ENCODE measurements around the gene CRYBG2.
A peak's percentile ranks its signal among the peaks of the same experiment; 100 is the strongest.
"Not testable (repeated sequence)": the region's sequence is repeated elsewhere in the genome, so short reads cannot be mapped to it uniquely, and the experiment has no call there.

Gene CRYBG2

DNA sequence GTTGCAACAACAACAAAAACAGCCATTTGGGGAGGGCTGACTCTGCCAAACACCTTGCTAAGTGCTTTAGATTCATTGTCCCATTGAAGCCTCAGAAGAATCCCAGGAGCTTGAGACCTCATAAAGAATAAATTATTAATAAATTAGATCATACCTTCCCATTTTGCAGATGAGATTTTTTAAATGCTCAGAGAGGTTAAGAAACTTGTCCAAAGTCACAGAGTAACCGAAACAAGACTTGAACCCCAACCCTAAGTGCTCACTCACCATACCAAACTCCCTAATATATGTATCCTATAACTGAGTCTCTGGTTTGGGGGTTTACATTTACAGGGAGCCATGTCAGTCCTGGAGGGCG lies 3.6 kb downstream of the CRYBG2 start:
- no peak for DNase-seq

DNA sequence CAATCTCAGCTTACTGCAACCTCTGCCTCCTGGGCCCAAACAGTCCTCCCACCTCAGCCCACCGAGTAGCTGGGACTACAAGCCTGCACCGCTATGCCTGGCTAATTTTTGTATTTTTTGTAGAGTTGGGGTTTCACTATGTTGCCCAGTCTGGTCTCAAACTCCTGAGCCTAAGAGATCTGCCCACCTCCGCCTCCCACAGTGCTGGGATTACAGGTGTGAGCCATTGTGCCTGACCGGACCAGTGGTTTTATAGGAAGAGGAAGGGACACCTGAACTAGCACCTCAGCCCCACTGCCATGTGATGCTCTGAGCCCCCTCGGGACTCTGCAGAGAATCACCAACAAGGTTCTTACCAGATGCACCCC lies 4.1 kb downstream of the CRYBG2 start:
- DNase-seq = no peak

DNA sequence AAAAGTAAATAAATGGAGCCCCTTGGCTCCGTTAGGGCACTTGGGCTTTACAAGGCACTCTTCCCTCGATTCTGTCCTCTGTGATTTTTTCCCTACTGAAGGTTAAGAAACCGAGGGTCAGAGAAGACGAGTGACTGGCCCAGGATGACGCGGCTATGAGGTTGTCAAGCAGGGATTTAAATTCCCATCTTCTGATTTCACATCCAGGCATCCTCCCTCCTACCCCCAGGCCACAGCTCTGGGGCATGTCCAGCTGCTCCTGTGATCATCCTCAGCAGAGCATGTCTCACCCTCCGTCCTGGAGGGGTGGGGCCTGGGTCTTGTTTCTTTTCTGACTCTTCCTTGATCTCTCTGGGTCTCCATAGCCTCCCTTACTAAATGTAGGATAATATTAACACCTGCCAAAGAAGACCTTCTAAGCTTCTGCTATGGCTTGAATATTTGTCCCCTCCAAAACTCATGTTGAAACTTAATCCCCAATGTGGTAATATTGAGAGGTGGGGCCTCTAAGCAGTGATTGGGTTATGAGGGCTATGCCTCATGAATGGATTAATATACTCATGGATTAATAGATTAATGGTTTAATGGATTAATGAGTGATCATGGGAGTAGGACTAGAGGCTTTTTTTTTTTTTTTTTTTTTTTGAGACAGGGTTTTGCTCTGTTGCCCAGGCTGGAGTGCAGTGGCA lies 4.6 kb downstream of the CRYBG2 start:
- DNase-seq = no peak

DNA sequence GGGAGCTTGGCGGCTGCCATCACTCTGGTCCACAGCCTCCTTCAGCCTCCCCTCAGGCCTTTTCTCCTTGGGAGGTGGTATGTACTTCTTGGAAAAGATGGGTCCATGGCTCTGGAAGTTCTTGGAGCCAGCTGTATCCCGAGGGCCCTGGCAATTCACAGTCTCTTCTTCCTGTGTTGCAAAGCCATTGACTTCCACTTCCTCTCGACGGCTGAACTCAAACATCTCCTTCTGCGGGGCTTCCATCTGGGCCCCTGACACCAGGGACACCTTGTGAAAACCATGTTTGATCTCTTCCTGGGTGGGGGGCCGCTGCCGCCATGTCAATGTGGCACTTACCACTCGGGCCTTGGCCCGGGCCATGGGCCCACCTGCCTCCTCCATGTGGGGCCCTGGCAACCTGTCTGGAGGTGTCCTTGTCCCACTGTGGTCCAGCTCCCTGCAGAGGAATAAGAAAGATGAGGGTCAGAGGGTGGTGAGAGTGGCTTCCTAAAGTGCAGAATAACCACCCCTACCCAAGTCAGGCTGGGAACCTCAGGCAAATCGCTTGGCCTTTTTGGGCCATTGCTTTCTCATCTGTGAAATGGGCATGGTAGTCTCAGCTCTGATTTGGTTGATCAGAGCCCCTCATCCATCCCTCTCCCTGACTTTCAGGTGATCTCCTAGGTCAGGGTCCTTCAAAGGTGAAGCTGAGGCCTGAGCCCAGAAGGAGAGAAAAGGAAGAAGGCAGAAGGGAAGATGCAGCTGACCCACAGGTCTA lies 7.5 kb downstream of the CRYBG2 start:
- no peak for DNase-seq

DNA sequence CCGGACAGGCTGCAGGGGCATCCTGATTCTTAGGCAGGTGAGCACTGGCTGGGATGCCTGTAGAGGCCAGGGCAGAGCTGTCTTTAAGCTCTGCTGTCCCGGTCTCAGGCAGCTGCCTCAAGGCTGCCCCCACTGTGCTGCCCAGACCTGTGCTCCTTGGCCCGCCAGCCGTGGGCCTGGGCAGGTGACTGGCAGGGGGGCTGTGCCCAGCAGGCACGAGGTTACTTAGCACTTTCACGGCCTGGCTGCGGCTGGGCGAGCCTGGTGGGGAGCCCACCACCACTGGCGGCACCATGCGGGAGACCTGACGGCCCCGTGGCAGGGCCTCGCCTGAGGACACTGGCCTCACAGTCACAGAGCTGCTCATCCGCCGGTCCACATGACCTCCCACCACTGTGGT lies 8.2 kb downstream of the CRYBG2 start:
- DNase-seq = no peak

DNA sequence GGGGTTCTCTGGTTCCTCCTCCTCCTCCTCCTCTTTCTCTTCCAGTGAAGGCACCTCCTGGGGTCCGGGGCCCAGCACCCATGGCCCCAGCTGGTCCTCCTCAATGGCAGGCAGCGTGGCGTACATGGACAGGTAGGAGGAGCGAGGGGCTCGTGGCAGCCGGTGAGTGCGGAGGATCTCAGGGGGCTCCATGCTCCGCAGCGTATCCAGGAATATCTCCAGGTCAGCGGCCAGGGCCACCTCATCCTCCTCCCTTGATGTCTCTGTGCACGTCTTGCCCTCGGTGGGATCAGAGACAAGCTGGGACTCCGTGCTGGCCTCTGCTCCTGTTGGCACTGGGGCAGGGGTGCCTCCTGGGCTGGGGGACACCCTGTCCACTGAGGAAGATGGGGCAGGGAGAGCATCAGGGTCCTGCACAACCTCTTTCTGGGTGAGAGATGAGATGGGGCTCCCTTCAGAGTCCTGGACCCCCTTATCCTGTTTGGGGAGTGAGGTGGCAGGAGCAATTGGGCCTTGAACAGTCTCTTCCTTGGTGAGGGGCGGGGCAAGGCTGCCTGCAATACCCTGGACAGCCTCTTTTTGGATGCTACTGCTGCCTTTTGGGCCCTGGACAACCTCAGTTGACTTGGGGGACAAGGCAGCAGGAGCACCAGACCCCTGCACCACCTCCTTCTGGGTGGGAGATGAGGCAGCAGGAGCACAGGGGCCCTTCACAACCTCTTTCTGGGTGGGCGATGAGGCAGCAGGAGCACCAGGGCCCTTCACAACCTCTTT lies 9.6 kb downstream of the CRYBG2 start:
- DNase-seq = no peak

DNA sequence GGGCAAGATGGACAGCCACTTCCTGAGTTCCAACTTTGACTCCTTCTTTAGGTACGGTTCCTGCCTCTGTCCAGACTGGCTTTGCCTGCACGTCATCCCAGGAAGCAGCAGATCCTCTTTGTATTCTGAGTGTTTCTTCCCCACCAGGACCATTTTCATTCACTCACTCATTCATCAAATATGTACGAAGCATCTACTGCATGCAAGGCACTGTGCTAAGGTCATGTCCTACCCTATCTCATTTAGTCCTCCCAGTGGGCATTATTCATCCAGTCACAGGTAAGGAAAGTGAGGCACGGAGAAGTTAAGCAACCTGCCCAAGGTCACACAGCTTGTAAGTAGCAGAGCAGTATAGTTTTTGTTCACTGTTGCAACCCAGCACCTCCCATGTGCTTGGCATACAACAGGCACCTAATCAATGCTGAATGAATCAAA lies 13.9 kb downstream of the CRYBG2 start:
- DNase-seq = no peak

DNA sequence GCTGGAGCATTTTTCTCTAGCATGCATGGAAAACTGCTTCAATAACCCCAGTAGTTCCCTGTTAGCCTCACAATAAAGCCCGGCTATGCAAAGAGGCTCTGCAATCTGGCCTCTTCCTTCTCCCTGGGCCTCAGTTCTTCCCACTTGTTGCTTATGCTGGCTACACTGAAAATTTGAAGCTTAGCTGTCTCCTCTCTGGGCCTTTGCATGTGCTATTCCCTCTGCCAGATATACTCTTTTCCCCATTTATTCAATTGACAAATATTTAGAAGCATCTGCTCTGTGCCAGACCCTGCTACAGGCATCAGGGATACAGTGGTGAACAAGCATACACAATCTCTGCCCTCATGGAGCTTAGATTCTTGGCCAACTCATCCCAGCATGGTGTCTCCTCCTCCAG lies 15.3 kb downstream of the CRYBG2 start:
- no peak for DNase-seq

DNA sequence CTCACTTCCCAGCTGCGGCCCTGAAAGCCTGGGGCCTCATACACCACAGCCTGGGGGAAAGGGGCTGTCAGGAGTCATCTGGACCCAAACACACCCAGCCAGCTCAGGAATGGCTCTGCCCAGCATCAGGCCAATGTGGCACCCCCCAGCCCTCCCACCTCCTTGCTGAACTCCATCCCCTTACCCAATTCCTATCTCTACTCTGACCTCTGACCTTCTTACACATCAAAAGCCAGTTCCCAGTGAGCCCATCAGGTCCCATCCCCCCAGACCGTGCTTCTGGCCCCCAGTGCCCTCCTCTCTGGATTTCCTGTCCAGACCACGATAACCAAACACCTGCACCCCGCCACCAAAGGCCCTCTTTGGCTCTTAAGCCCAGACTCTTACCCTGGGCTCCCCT lies 16.3 kb downstream of the CRYBG2 start:
- no peak for DNase-seq

DNA sequence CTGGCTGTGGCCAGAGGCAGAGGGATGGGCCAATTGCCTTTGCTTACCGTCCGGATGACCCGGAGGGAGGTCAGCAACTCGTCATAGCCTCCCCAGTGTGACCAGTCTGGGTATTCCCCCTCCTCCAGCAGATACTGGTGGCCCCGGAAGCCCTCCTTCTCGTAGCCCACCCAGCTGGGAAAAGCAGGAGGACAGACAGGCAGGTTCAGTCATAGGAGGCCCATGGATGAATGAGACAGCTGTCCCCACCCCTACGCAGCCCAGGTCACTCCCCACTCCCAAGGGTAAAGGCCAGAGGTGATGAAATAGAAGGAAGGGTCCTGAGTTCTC lies 16.8 kb downstream of the CRYBG2 start:
- DNase-seq = no peak

DNA sequence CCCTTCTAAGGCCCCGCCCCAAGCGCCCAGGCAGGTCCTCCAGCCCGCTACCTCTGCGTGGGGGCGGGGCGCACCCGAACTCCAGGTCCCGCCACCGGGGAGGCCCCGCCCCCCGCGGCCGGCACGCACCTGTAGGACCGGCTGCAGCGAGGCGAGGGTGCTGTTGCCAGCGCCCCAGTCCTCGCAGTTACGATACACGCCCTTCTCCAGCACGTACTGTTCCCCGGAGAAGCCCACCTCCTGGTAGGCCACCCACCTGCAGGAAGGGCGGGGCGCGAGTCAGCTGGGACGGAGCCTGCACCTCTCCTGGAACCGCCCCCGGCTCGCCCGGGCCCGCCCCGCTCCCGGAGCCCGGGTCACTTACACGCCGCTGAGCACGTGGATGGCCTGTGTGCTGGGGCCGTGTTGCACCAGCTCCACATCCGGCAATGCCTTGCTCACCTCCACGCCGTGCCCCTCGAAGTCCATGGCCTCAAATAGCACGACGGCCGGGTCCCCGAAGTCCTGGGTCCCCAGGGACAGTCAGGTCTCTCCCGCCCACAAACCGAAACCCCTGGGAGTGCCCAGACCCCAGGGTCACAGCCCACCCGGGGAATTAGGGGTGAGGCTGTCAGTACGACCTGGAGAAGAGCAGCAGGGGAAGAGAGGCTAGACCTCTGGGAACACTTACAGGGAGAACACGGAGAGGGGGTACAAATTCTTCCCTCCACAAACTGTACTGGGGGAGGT lies 17.3 kb downstream of the CRYBG2 start:
- peak; percentile 91 for DNase-seq

DNA sequence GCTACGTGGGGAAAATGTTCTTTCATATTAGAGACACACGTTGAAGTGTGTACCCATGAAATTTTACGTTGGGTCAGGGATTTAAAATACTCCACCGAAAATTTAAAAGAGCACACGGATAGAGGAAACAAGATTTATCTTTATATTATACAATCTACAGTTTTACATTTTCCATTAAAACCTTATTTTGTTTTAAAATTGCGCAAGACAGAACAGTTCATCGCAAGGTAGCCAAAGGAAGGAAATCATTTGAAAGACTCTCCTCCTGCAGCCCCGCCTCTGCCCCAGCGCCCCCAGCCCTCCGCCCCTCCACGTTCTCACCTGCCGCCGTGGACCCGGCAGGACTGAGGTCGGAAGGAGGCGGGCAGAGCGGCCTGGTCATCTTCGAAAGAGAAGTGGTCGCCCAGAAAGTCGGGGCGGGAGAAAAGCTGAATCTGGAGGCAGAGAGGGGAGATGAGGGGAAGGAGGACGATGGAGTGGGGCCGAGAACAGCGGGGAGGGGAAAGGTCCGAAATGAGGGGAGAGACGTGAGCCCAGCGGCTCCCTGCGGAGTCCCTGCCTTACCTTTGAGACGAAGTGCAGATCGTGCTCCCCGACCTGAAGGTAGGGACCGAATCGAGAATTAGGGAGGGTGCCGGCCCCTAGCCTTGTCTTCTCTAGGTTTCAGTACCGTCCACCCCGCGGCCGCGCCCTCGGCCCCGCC lies 18.0 kb downstream of the CRYBG2 start:
- DNase-seq = no peak

DNA sequence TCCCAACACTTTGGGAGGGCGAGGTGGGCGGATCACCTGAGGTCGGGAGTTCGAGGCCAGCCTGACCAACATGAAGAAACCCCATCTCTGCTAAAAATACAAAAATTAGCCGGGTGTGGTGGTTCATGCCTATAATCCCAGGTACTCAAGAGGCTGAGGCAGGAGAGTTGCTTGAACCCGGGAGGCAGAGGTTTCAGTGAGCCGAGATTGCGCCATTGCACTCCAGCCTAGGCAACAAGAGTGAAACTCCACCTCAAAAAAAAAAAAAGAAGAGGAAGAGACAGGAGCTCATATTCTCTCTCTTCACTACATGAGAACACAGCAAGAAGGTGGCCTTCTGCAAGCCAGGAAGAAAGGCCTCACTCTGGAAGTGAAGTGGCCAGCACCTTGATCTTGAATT lies 20.6 kb downstream of the CRYBG2 start:
- DNase-seq = not testable (repeated sequence)

DNA sequence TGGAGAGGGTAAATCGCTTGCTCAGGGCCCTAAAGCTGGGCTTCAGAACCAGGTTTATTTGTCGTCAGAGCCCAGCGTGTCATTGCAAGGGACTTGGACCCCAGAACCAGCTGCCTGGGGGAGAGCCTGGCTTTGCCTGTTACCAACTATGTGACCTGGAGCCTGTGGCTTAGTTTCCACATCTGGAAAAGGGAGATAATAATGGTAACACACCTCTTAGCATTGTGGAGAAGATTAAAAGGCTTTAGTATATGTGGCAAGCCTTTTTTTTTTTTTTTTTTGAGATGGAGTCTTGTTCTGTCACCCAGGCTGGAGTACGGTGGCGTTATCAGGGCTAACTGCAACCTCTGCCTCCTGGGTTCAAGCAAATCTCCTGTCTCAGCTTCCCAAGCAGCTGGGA lies 23.7 kb downstream of the CRYBG2 start:
- no peak for DNase-seq

DNA sequence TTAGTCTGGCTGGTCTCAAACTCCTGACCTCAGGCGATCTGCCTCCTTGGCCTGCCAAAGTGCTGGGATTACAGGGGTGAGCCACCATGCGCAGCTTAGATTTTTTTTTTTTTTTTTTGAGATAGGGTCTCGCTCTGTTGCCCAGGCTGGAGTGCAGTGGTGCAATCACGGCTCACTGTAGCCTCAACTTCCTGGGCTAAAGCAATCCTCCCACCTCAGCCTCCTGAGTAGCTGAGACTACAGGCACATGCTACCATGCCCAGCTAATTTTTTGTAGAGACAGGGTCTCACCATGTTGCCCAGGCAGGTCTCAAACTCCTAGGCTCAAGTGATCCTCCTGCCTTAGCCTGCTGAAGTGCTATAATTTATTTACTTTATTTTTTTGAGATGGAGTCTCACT lies 24.6 kb downstream of the CRYBG2 start:
- DNase-seq = not testable (repeated sequence)

DNA sequence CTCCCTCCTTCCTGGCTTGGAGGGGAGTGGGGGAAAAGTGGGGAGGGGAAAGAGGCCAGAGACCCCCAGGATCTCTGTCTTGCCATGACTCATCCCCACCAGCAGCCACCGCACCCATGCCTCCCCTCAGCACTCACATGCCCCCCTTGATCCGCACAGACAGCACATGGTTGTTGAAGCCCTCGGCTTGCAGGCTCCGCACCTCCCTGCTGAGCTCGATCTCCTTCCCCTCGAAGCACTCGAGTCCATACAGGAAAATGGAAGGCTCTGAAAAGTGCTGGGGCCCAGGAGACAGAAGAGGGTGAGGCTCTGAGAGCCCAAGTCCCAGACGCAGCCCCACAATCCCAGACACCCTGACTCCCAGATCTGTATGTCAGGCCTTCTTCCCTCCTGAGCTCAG lies 25.3 kb downstream of the CRYBG2 start:
- DNase-seq = no peak

DNA sequence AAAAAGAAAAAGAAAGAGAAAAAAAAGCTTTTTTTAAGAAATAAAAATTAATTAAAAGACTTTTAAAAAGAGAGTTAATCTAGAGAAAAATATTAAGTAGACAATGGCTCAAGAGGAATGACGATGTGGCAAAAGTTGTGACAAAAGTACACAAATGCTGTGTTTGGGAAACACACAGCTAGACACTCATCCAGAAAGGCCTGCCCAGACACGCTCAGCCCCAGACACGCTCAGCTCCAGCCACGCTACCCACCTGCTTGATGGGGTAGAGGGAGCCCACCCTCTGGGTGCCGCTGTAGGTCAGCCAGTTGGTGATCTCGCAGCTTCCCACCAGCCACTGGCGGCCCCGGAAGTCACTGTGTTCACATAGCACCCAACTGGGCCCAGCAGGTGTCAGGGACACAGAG lies 26.0 kb downstream of the CRYBG2 start:
- DNase-seq = no peak

DNA sequence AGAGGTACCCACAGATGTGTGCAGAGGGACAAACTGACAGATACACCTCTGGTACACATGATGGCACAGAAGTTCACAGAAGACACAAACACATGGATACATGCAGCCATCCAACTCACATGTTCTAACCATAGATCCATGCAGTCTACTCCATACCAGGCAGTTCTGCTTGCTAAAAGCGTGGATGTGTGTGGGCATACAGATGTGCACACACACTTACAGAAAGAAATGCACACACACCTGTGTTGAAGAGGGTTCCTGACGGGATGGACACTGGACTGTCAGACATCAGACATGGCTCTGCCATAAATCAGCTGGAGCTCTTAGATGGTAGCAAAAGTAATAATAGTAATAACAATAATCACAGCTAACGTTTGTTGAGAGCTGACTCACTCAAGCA lies 29.4 kb downstream of the CRYBG2 start:
- DNase-seq = no peak

DNA sequence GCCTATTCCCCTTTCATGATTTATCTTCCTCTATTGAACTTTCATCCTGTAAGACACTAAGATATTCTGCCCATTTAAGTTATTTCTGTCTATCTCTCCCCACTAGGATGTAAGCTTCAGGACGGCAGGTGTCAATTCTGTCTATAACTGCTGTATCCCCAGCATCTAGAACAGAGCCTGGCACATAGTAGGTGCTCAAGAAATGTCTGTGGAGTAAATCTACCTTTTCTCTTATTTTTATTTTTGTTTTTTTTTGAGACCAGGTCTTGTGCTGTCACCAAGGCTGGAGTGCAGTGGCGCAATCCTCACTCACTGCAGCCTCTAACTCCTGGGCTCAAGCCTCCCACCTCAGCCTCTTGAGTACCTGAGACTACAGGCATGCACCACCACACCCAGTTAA lies 30.5 kb downstream of the CRYBG2 start:
- DNase-seq = no peak

DNA sequence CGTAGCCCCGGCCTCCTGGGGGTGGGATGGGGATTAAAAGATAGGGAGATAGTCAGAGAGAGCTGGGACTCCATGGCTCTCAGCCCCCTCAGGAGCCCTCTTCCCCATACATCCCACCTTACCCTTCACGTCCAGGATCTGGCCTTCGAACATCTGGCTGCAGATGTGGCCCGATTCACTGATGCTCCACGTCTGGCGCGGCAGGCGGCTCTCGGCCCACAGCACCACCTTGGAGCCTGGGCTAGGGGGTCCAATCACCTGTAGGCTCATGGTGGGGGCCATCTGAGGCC lies 31.9 kb downstream of the CRYBG2 start:
- no peak for DNase-seq

DNA sequence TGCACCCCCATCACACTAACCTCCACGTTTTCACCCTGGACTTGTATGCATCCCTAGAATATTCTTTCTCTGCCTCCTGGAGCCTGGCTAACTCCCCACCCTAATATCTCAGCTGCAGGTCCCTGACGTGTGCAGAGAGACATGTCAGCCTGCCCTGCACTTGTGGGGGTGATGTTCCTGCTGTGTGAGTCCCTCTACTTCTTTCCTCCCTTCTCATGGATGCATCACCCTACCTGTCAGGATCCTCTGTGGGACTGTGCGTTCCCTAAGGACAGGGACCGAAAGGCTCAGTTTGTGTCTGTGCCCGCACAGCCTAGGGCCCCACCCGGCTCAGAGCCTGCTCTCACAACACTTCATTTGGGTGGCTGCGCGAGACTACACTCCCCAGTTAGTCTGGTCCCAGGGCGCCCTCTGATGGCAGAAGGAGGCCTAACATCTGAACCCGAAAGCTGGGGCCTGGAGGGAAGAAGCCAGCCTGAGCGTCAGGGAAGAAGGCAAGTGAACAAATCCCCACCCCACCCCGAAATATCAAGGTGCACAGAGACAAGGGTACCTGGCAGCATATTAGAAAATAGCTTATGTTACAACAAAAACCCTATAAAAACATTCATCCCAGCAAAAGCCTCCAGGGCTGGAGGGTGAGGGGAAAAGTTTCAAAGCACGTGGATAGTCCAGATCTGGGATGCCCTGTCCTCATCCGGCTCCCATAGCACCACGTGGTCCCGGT lies 32.5 kb downstream of the CRYBG2 start:
- DNase-seq = peak; percentile 94

DNA sequence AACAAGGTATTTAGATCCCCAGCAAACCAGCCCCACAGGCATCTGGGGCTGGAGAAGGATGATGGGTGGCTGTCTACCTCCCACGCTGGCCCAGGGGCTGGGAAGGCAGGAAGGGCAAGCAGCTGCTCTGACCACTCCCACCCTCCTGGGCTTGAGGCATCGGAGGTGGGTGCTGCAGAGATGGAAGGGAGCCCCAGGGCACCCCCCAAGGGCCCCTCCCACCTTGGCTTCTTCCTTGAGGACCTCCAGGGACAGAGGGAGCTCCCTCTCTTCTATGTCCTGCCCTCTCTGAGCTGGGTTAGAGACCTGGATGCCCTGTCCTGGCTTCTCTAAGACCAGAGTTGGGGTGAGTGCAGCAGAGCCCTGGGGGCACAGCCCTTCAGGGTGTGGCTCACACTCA lies 33.0 kb downstream of the CRYBG2 start:
- no peak for DNase-seq

All from CD4-positive, alpha-beta T cell treated with Interleukin-10 for 1 hour (primary cell).